ENCODE data around the gene DAPL1. TPM values are rescaled to one million over a fixed set of nuclear protein-coding genes. Genes with fewer than 3 reads are reported as not detected.

DAPL1 gene
- total and polyA plus RNA-seq, 2 donors (not counting 1 experiment from before 2014, with no cell fraction given): not detected

DNA sequence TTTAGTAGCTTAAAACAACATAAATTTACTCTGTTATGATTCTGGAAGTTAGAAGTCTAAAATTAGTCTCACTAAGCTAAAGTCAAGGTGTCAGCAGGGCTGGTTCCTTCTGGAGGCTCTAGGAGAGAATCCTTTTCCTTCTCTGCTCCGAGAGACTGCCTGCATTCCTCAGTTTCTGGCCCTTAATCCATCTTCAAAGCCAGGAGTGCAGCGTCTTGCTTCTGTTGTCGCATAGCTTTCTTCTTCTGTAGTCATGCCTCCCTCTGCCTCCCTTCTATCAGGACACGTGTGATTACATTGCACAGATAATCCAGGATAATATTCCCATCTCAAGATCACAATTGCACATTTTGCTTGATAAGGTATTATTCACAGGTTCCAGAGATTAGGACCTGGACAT, 35.1 kb downstream of the DAPL1 start:
- no peaks in the 10 kb centered on the region for H4K20me1 ChIP-seq (ENCODE audit: control insufficient read depth, extremely low read depth, insufficient read depth, low read length)
- H3K27ac ChIP-seq (ENCODE audit: insufficient read depth, low read length): no peak overlapping the region
- no peak for DNase-seq (ENCODE audit: low read depth in 2 of 2)
- no peaks in the 10 kb centered on the region for H3K79me2 ChIP-seq (ENCODE audit: control insufficient read depth, insufficient read depth, low read length)
- H3K4me1 ChIP-seq (ENCODE audit: control insufficient read depth, extremely low read depth, insufficient read depth, low read length): no peaks in the 10 kb centered on the region
- TF ChIP-seq, protein P1, sequence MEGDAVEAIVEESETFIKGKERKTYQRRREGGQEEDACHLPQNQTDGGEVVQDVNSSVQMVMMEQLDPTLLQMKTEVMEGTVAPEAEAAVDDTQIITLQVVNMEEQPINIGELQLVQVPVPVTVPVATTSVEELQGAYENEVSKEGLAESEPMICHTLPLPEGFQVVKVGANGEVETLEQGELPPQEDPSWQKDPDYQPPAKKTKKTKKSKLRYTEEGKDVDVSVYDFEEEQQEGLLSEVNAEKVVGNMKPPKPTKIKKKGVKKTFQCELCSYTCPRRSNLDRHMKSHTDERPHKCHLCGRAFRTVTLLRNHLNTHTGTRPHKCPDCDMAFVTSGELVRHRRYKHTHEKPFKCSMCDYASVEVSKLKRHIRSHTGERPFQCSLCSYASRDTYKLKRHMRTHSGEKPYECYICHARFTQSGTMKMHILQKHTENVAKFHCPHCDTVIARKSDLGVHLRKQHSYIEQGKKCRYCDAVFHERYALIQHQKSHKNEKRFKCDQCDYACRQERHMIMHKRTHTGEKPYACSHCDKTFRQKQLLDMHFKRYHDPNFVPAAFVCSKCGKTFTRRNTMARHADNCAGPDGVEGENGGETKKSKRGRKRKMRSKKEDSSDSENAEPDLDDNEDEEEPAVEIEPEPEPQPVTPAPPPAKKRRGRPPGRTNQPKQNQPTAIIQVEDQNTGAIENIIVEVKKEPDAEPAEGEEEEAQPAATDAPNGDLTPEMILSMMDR (conservative IDR thresholded peaks at IDR 0.05 in 1 of 2, IDR thresholded peaks at IDR 0.05 in 1 of 2; ENCODE audit: low read depth in 1 of 2, low read length in 2 of 2): no peak
- no peak for TF ChIP-seq EZH2 (IDR thresholded peaks at IDR 0.05; ENCODE audit: low read length, missing control alignments)
- no peaks in the 10 kb centered on the region for H3K36me3 ChIP-seq (ENCODE audit: control insufficient read depth, insufficient read depth, low read length)
- no peaks in the 10 kb centered on the region for H3K27me3 ChIP-seq (ENCODE audit: control insufficient read depth, insufficient read depth, low read length)
- H3K4me2 ChIP-seq (ENCODE audit: extremely low read depth, insufficient read depth, low read length): no peak overlapping the region
- H2AFZ ChIP-seq (ENCODE audit: low read length): no peak overlapping the region
- no peaks in the 10 kb centered on the region for H3K9me3 ChIP-seq (ENCODE audit: control insufficient read depth, insufficient read depth, low read depth, low read length)
- no peak overlapping the region for H3K9ac ChIP-seq (ENCODE audit: insufficient read depth, low read length)
- no peak overlapping the region for H3K4me3 ChIP-seq (replicated peaks in 1 of 4; ENCODE audit: control extremely low read depth in 1 of 4, insufficient read depth in 1 of 4, low read depth in 3 of 4, low read length in 4 of 4)

DNA sequence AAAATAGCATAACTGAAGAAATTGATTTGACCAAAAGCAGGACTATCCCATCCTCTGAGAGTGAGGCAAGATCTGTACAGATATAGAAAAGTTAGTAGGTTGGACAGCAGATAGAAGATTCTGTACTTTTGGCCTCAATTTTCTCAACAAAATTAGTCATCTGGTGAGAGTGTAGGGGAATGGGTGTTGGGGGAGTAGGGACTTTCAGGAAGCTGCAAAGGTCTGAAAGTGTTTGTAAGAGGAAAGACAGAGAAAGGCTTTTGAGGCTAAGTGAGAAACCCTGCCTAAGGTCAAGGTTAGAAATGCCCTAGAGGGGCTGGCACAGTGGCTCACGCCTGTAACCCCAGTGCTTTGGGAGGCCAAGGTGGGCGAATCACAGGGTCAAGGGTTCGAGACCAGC, 40.3 kb downstream of the DAPL1 start:
- no peak overlapping the region for H3K4me2 ChIP-seq (ENCODE audit: extremely low read depth, insufficient read depth, low read length)
- no peak overlapping the region for H3K27ac ChIP-seq (ENCODE audit: insufficient read depth, low read length)
- no peak overlapping the region for H3K9ac ChIP-seq (ENCODE audit: insufficient read depth, low read length)
- no peak overlapping the region for H2AFZ ChIP-seq (ENCODE audit: low read length)
- no peaks in the 10 kb centered on the region for H3K4me1 ChIP-seq (ENCODE audit: control insufficient read depth, extremely low read depth, insufficient read depth, low read length)
- no peaks in the 10 kb centered on the region for H3K27me3 ChIP-seq (ENCODE audit: control insufficient read depth, insufficient read depth, low read length)
- peak in 1 of 2 donors; percentile 23 for DNase-seq (ENCODE audit: low read depth in 2 of 2)
- H3K9me3 ChIP-seq (ENCODE audit: control insufficient read depth, insufficient read depth, low read depth, low read length): no peaks in the 10 kb centered on the region
- no peaks in the 10 kb centered on the region for H3K36me3 ChIP-seq (ENCODE audit: control insufficient read depth, insufficient read depth, low read length)
- H3K4me3 ChIP-seq (replicated peaks in 1 of 4; ENCODE audit: control extremely low read depth in 1 of 4, insufficient read depth in 1 of 4, low read depth in 3 of 4, low read length in 4 of 4): no peak overlapping the region
- H4K20me1 ChIP-seq (ENCODE audit: control insufficient read depth, extremely low read depth, insufficient read depth, low read length): no peaks in the 10 kb centered on the region
- TF ChIP-seq, protein P1 (conservative IDR thresholded peaks at IDR 0.05 in 1 of 2, IDR thresholded peaks at IDR 0.05 in 1 of 2; ENCODE audit: low read depth in 1 of 2, low read length in 2 of 2): no peak
- no peak for TF ChIP-seq EZH2 (IDR thresholded peaks at IDR 0.05; ENCODE audit: low read length, missing control alignments)
- no peaks in the 10 kb centered on the region for H3K79me2 ChIP-seq (ENCODE audit: control insufficient read depth, insufficient read depth, low read length)

DNA sequence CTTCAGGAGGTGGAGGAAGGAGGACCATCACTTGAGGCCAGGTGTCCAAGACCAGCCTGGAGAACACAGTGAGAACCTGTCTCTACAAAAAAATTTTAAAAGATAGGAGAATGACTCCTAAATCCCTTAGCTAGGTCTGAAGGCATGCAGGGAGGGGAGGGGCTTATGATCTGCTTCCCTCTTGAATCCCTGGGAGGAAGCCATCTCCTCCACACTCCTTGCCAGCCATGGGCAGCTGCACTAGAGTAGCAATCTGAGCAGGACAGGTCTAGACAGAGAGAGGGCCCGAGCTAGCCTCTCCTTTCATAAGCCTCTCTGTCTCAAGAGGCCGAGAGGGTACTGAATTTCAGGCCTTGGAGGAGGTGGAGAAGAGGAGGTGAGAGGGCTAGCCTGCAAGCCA, 42.5 kb downstream of the DAPL1 start:
- Histone ChIP-seq H3K36me3 (ENCODE audit: control insufficient read depth, insufficient read depth, low read length) (no peaks in the 10 kb centered on the region), H3K27ac (ENCODE audit: insufficient read depth, low read length) (no peak overlapping the region), H3K9me3 (ENCODE audit: control insufficient read depth, insufficient read depth, low read depth, low read length) (no peaks in the 10 kb centered on the region), H3K27me3 (ENCODE audit: control insufficient read depth, insufficient read depth, low read length) (peaks cover 2% of the 10 kb centered on the region), H2AFZ (ENCODE audit: low read length) (no peak overlapping the region), H3K4me3 (replicated peaks in 1 of 4; ENCODE audit: control extremely low read depth in 1 of 4, insufficient read depth in 1 of 4, low read depth in 3 of 4, low read length in 4 of 4) (no peak overlapping the region), H3K9ac (ENCODE audit: insufficient read depth, low read length) (no peak overlapping the region), H3K79me2 (ENCODE audit: control insufficient read depth, insufficient read depth, low read length) (no peaks in the 10 kb centered on the region), H4K20me1 (ENCODE audit: control insufficient read depth, extremely low read depth, insufficient read depth, low read length) (no peaks in the 10 kb centered on the region), H3K4me2 (ENCODE audit: extremely low read depth, insufficient read depth, low read length) (no peak overlapping the region), H3K4me1 (ENCODE audit: control insufficient read depth, extremely low read depth, insufficient read depth, low read length) (no peaks in the 10 kb centered on the region)
- DNase-seq (ENCODE audit: low read depth in 2 of 2): peak in 1 of 2 donors; percentile 29
- TF ChIP-seq EZH2 (IDR thresholded peaks at IDR 0.05; ENCODE audit: low read length, missing control alignments): no peak
- TF ChIP-seq, protein P1 (conservative IDR thresholded peaks at IDR 0.05 in 1 of 2, IDR thresholded peaks at IDR 0.05 in 1 of 2; ENCODE audit: low read depth in 1 of 2, low read length in 2 of 2): no peak

Measured in fibroblast of lung (primary cell).